ENCODE results near the gene ZBTB48. TPM values are rescaled to one million over a fixed set of nuclear protein-coding genes. Genes with fewer than 3 reads are reported as not detected.
A peak's percentile ranks its signal among the peaks of the same experiment; 100 is the strongest.

Gene ZBTB48
- total RNA-seq, 2 experiments from 2014 or later = 22.4 to 32.1 TPM

DNA sequence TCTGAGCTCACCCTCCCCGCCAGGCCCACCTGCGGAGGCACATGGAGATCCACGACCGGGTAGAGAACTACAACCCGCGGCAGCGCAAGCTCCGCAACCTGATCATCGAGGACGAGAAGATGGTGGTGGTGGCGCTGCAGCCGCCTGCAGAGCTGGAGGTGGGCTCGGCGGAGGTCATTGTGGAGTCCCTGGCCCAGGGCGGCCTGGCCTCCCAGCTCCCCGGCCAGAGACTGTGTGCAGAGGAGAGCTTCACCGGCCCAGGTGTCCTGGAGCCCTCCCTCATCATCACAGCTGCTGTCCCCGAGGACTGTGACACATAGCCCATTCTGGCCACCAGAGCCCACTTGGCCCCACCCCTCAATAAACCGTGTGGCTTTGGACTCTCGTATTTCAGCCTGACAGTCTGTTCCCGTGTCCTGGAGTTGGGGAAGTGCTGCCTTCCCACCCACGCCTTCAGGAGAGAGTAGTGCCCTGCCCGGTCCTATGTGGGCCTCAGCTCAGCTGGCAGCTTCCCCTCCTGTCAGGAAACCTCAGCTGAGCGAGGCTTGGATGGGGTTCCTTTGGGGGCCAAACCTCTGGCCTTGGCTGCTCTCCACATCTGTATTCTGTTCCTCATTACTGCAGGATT, 9.2 kb downstream of the ZBTB48 start:
- ATAC-seq = no peak
- Mint-ChIP-seq H3K4me1 (ENCODE audit: low read depth) (peaks cover 25% of the 10 kb centered on the region), H3K27ac (no peak overlapping the region), H3K27me3 (no peaks in the 10 kb centered on the region), H3K36me3 (ENCODE audit: low read depth) (peaks cover 8% of the 10 kb centered on the region), H3K4me3 (no peak overlapping the region), H3K9me3 (no peaks in the 10 kb centered on the region)
- intact Hi-C loops (cut with micrococcal nuclease) = no loop called here
- ChIA-PET CTCF (interaction anchor here (0.8 to 1.1 kb wide), 4 partner anchors 14 to 99 kb away, joined by 3 read pairs; no protein-coding TSS in a partner anchor), POLR2A (interaction anchor here (0.6 to 2.0 kb wide), 5 partner anchors 9 to 36 kb away, joined by 3 to 13 read pairs (median 4); partner anchors contain the start of gene ZBTB48)
- no peak for DNase-seq
- TF ChIP-seq, protein P1, sequence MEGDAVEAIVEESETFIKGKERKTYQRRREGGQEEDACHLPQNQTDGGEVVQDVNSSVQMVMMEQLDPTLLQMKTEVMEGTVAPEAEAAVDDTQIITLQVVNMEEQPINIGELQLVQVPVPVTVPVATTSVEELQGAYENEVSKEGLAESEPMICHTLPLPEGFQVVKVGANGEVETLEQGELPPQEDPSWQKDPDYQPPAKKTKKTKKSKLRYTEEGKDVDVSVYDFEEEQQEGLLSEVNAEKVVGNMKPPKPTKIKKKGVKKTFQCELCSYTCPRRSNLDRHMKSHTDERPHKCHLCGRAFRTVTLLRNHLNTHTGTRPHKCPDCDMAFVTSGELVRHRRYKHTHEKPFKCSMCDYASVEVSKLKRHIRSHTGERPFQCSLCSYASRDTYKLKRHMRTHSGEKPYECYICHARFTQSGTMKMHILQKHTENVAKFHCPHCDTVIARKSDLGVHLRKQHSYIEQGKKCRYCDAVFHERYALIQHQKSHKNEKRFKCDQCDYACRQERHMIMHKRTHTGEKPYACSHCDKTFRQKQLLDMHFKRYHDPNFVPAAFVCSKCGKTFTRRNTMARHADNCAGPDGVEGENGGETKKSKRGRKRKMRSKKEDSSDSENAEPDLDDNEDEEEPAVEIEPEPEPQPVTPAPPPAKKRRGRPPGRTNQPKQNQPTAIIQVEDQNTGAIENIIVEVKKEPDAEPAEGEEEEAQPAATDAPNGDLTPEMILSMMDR (IDR thresholded peaks at IDR 0.05) = no peak

DNA sequence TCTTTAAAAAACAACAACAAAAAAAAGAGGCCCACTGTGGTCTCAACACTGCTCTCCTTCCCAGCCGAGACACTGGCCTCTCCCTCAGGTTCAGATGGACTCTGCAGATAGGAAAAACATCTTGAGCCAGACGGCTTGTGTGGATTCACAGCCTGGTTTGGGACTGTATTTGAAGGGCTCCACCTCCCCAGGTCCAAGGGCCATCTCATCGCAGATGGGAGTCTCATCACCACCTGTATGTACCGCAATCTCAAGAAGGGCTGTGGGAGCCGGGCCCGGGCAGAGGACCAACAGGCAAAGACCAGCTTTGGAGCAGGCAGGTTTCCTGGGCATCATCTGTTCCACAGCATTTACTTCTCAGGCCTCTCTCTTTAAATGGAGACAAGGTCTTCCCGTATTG, 10.3 kb downstream of the ZBTB48 start:
- Mint-ChIP-seq H3K9me3 (no peaks in the 10 kb centered on the region), H3K27ac (peak overlapping the region; percentile 19), H3K4me1 (ENCODE audit: low read depth) (peaks cover 21% of the 10 kb centered on the region), H3K4me3 (no peak overlapping the region), H3K36me3 (ENCODE audit: low read depth) (peaks cover 13% of the 10 kb centered on the region), H3K27me3 (no peaks in the 10 kb centered on the region)
- intact Hi-C loops (cut with micrococcal nuclease) = no loop called here
- CTCF ChIA-PET = interaction anchor here (0.8 to 0.9 kb wide), 2 partner anchors 37 to 56 kb away, joined by 3 read pairs; no protein-coding TSS in a partner anchor
- DNase-seq (no peak), ATAC-seq (no peak)
- POLR2A ChIA-PET = interaction anchor here (0.6 to 2.0 kb wide), 5 partner anchors 9 to 37 kb away, joined by 3 to 13 read pairs (median 4); partner anchors contain the start of gene ZBTB48
- TF ChIP-seq, protein P1 (IDR thresholded peaks at IDR 0.05) = no peak

DNA sequence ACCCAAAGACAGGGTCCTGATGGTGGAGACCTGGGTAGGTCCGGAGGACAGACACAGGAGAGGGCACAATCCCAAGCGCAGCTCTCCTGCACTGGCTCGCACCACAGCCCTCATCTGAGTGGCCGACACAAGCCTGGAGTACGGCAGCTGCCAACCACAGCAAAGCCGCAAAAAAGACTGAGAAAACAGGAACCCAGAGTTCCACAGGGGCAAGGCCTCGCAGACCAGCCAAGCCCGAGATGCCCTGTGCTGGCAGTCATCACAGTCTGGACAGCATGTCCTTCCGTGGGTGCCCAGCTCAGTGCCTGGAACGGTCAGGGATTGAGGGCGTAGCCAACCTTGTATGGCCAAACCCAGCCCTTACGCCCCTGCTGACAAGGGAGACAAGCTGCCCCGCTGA, 11.4 kb downstream of the ZBTB48 start:
- CTCF ChIA-PET = interaction anchor here (1.4 kb wide), 1 partner anchor 55 kb away, joined by 4 read pairs; no protein-coding TSS in a partner anchor
- no peak overlapping the region for H3K4me3 Mint-ChIP-seq
- intact Hi-C loops (cut with micrococcal nuclease) = no loop called here
- peak overlapping the region; percentile 69 for H3K27ac Mint-ChIP-seq
- peak; percentile 26 for ATAC-seq
- POLR2A ChIA-PET = interaction anchor here (0.9 to 1.8 kb wide), 2 partner anchors 10 to 11 kb away, joined by 3 to 6 read pairs; no protein-coding TSS in a partner anchor
- no peak for DNase-seq
- H3K27me3 Mint-ChIP-seq = no peaks in the 10 kb centered on the region
- no peaks in the 10 kb centered on the region for H3K9me3 Mint-ChIP-seq
- TF ChIP-seq, protein P1 (IDR thresholded peaks at IDR 0.05) = no peak
- peaks cover 22% of the 10 kb centered on the region for H3K36me3 Mint-ChIP-seq (ENCODE audit: low read depth)
- H3K4me1 Mint-ChIP-seq (ENCODE audit: low read depth) = peaks cover 21% of the 10 kb centered on the region

DNA sequence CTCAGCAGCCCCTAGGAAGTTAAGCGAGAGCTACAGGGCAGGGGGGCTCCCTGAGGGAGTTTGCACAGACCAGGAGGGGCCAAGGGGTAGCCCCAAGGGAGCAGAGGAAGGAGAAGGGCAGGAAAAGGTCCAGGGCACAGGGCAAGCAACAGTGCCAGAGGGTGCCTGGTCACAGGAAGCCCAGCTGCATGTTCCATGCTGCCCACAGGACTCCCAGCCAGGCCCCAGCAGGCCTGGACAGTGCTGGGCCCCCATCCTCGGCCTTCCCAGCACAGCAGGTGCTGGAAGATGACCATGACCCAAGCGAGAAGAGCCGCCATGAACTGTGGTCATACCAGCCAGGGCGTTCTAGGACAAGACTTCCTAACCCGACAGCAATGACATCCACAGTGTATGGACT, 11.8 kb downstream of the ZBTB48 start:
- peaks cover 26% of the 10 kb centered on the region for H3K36me3 Mint-ChIP-seq (ENCODE audit: low read depth)
- CTCF ChIA-PET = interaction anchor here (1.4 kb wide), 1 partner anchor 55 kb away, joined by 4 read pairs; no protein-coding TSS in a partner anchor
- H3K4me1 Mint-ChIP-seq (ENCODE audit: low read depth) = peaks cover 26% of the 10 kb centered on the region
- no peaks in the 10 kb centered on the region for H3K27me3 Mint-ChIP-seq
- no peak for DNase-seq
- intact Hi-C loops (cut with micrococcal nuclease) = no loop called here
- POLR2A ChIA-PET = interaction anchor here (0.9 to 1.8 kb wide), 2 partner anchors 10 to 11 kb away, joined by 3 to 6 read pairs; no protein-coding TSS in a partner anchor
- no peak overlapping the region for H3K4me3 Mint-ChIP-seq
- H3K9me3 Mint-ChIP-seq = no peaks in the 10 kb centered on the region
- ATAC-seq = no peak
- TF ChIP-seq, protein P1 (IDR thresholded peaks at IDR 0.05) = no peak
- H3K27ac Mint-ChIP-seq = peak overlapping the region; percentile 46

DNA sequence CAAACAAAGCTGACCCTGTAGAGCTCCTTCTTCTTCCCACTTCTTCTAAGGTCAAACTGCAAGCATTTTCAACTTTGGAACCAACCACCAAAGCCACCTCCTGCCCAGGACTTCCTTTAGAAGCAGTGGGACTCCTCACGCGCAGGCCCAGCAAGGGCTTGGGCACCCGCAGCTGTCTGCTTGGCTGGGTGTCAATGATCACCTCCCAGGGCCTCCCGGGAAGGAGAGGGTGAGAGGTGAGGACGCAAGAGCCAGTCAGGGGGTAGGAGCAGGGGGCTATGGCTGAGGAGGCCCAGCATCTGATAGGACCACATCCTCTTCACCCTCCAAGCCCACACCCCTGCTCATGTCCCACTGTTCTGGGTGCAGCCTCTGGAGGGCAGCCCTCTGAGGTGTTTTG, 12.6 kb downstream of the ZBTB48 start:
- H3K4me1 Mint-ChIP-seq (ENCODE audit: low read depth) = peaks cover 31% of the 10 kb centered on the region
- H3K27me3 Mint-ChIP-seq = no peaks in the 10 kb centered on the region
- ATAC-seq (no peak), DNase-seq (no peak)
- intact Hi-C loops (cut with micrococcal nuclease) = no loop called here
- POLR2A ChIA-PET = interaction anchor here (1.8 kb wide), 1 partner anchor 9 kb away, joined by 6 read pairs; no protein-coding TSS in a partner anchor
- TF ChIP-seq, protein P1 (IDR thresholded peaks at IDR 0.05) = no peak
- H3K4me3 Mint-ChIP-seq = no peak overlapping the region
- H3K27ac Mint-ChIP-seq = no peak overlapping the region
- H3K9me3 Mint-ChIP-seq = no peaks in the 10 kb centered on the region
- peaks cover 30% of the 10 kb centered on the region for H3K36me3 Mint-ChIP-seq (ENCODE audit: low read depth)
- CTCF ChIA-PET = interaction anchor here (0.9 to 1.4 kb wide), 2 partner anchors 54 kb away, joined by 3 to 4 read pairs; no protein-coding TSS in a partner anchor

Data from activated CD8-positive, alpha-beta T cell treated with anti-CD3 and anti-CD28 coated beads for 36 hours (primary cell).